Central memory CD4-positive, alpha-beta T cell (primary cell): Measurements from ENCODE around the gene CCDC86.

Experiments
- DNase-seq: peaks from one replicate; pipeline ENCODE4 v3.0.0; 2022

Gene CCDC86

GRCh38 chr11:60831501-60832079, 10.3 kb upstream of the CCDC86 start:
- no peak for DNase-seq

GRCh38 chr11:60834742-60835533, 7.0 kb upstream of the CCDC86 start:
- no peak for DNase-seq

GRCh38 chr11:60835534-60835846, 6.4 kb upstream of the CCDC86 start:
- no peak for DNase-seq

DNA sequence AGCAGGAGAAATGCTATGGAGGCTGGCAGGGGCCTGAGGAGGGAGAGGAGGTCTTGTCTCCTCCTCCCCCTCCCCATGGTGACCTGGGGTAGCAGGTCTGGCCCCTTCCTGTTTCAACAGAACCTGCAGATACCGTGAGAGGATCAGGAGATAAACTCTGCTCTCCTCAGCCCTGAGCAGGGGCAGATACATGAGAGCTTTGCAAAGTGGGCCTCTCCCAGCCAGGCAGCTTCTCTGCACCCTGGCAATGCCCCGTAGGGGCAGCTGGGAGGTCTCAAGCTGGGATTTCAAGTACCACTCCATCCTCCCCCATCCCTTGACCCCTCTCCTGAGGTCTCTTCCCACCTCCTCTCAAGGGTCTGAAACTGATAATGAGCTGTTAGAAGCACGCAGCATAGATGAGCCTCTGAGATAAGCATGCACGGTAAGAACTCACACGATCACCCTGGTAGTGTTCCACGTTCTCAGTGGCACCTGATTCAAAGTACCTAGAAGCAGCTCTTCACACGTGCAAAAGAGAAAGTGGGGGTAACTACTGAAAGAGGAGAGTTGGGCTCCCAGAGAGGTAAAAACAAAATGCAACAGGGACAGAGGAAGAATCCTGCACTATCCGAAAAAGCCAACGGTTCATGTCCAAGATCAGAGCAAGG, 4.9 kb upstream of the CCDC86 start:
- DNase-seq: no peak

GRCh38 chr11:60838132-60838531, 3.8 kb upstream of the CCDC86 start:
- DNase-seq: no peak

DNA sequence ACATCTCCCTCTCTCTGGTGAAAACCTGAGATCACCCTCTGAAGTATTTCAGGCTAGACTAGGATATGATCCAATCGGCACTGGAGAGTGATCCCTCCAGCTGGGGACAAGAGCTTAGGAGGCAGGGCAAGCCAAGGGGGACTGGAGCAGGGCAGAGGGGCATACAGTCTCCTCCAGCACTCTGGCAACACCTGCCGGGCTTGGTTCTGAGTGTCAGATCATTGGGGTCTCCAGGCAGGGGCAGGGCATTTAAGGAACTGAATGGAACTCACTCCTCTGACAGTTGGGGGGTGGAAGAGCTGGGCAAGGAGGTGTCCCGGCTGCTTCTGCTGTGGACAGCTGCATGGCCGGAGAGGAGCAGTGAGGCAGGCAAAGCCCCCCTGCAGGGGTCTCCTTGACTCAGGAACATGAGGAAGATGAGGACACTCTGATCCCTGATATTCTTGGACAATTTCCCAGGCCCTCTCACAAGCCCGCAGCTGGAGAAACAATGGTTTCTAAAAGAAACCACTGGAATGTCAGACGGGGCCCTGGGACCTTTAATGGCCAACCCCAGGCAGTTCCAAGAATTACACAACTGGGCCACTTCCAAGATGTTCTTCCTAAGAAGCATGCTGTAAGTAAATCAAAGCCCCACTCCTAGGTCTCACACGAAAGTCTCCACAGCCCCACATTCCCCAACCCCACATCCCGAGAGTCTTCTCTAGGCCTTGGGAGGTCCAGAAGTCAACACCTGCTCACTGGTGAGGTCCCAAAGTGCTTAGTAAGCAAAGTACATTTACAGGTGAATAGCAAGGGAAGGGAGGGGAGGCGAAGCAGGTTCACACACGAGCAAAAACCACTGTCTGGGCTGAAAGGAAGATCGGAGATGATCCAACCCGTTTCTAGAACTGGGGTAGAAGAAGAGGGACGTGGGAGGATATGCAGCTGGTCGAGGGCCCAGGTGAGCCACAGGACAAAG, 1.2 kb upstream of the CCDC86 start:
- no peak for DNase-seq

DNA sequence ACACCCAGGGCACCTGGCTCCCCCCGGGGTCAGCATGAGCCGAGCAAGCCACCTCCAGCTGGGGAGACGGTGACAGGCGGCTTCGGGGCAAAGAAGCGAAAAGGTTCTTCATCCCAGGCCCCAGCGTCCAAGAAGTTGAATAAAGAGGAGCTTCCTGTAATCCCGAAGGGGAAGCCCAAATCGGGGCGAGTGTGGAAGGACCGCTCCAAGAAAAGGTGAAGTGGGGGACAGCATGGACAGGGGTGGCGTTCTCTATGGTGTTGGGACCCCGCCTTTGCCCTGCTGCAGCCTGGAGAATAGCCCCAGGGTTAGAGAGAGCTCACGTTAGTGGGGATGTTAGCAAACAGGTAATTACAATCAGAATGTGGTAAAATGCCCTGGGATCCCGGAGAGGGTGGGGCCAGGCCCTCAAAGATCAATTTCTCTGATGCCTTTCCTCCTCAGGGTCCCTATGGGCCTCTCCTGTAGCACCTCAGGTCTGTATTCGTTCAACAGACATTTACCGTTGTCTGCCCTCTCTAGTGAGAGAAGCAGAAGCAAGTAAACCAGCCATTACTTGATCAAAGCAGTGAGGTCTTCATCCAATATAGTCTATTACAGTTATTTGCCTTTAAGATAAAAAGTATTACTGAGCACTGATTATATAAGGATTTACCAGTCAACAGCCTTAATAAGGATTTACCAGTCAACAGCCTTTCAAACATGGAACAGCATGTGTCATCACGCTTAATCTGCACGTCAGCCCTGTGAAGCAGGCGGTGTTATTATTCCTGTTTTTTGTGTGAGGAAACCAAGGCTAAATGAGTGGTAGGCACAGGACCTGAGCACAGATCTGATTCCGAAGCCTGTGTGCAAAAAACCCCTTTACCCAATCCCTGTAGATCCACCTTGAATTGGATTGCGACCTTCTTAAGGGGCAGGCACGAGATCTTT, 1.0 kb downstream of the CCDC86 start:
- no peak for DNase-seq

- DNase-seq: no peak
Measured at GRCh38 chr11:60844045-60844869, 2.3 kb downstream of the CCDC86 start.

DNA sequence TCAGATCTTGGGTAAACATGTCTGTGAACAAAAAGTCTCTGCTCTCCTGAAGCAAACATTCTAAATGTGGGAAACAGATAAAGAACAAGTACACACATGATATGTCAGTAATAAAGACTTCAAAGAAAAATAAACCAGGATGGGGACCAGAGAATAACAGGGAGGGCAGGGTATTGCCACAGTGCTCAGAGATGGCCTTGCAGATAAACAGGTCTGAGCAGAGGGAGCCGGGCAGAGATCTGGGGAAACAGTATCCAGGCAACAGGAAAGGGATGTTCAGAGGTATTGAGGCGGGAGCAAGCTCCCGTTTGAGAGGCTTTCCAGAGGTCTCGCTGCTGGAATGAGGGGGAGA, 2.9 kb downstream of the CCDC86 start:
- DNase-seq: no peak

- no peak for DNase-seq
Measured at GRCh38 chr11:60845338-60845737, 3.4 kb downstream of the CCDC86 start.

GRCh38 chr11:60847281-60847680, 5.4 kb downstream of the CCDC86 start:
- DNase-seq: no peak

- no peak for DNase-seq
Measured at GRCh38 chr11:60847896-60848295, 6.0 kb downstream of the CCDC86 start.

DNA sequence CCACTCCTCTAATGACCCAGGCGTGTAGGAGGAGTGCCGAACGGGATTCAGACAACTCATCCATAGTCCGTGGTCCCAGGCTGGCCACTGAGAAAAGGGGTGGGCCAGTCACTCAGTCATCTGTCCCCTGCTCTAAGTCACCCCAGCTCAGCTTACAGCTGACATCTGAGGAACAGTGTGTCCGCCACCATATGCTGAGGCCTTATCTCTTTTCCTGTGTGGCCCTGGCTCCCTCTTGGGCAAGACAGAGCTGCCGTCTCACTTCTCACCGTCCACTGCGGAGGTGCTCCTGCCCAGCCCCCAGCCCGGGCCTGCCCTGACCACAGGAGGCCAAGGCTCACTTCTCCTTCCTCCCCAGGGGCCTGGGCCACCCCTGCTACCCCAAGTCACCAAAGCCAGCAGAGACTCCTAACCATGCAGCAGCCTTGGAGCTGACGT, 6.8 kb downstream of the CCDC86 start:
- DNase-seq: no peak

GRCh38 chr11:60849641-60850520, 8.0 kb downstream of the CCDC86 start:
- DNase-seq: no peak

DNA sequence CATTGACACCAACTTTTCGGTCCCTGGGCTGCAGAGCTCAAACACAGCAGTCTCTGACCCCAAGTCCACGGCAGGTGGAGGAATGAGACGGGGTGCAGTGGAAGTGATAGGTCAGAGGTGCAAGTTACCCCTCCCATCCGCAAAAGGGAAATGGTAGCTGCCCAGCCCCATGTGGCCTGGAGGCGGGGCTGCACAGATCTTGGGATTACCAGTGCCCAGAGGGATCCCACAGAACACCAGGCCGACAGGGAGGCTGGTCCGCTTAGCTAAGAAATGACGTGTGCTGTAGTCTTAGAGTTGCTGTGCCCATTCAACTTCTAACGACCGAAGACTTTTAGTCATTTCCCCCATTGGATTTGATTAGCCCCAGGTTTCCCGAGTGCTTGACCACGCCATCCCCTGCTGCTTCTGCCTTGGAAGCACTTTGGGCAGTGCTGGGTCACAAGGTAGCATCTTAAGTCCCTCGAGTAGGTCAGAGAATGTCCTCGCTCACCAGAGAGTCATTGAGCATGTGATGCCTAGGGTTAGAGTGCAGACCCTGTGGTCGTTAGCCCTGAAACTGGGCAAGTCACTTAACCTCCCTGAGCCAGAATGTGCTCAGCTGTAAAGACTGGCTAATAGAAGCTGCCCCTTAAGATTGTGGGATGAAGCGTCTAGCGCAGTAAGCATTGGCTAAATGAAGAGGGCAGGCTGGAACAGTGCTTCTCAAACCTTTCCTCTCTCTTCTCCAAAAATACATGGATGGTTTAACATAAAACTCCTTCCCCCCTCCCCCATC, 9.6 kb downstream of the CCDC86 start:
- no peak for DNase-seq

DNA sequence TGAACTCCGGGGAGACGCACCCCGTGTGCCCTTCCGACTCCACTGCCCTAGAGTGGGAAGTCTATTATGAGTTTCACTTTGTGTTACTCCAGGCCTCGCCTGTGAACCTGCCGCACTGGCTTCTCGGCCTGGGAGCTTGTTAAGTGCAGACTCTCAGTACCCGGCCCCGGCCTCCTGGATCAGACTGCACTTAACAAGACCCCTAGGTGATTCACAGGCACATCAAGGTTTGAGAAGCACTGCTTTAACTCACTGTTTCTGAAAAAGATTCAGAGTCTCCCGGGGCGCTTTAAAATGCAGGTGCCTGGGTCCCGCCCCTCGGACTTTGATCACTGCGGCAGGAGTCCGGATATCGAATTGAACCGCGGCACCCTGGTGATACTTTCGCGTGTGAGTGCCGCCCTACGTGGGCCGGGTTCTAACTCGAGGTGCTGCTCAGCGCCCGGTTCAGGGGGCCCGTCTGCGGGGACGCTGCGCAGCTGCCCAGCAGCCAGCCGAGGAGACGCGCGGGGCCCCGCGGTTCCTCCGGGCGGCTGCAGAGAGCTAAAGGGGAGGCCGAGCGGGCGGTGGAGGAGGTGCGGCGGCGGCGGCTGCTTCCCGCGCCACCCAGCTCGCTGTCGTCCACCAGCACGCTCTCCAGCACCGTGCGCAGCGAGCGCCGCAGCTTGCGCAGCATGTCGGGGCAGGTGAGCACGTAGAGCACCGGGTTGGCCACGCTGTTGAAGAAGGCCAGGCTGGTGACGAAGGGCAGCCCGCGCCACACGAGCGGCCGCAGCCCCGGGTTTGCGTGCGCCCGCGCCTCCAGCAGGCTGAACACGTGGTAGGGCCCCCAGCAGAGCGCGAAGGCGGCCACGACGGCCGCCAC, 10.4 kb downstream of the CCDC86 start:
- DNase-seq: no peak

DNA sequence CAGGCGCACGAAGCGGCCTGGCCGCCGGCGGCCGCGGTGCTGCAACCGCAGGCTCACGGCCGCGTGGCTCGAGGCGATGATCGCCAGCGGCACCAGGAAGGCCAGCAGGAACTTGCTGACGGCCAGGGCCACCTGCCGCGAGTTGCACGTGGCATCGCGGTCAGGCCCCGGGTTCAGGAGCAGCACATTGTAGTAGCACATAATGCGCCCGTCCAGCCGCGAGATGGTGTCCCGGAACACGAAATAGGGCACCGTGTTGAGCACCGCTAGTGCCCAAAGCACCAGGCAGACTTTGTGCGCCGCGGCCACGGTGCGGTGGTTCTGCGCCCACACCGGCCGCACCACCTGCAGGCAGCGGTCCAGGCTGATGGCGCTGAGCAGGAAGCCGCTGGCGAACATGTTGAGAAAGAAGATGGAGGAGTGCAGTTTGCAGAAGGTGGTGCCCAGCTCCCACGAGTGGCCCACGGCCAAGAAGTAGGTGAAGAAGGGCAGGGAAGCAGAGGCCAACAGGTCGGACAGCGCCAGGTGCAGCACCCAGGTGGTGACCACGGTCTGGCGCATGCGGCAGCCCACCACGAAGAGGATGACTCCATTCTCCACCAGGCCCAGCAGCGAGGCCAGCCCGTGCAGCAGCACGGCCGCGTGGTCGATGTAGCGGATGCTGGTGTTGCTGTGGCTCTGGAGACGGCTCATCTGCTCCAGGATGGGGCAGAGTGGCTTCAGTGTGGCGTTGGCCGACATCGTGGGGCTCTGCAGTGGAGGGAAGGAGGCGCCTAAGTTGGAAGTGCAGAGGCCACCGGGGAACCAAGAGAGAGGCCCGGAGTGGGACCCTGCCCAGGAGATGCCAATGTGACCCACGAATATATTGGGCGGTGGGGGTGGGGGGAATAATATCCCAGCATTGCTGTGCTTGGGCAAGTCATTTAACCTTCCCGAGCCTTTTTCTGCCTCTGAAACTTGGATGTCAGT, 11.4 kb downstream of the CCDC86 start:
- no peak for DNase-seq
